ENCODE data around the gene DEAF1.

The DEAF1 gene

DNA sequence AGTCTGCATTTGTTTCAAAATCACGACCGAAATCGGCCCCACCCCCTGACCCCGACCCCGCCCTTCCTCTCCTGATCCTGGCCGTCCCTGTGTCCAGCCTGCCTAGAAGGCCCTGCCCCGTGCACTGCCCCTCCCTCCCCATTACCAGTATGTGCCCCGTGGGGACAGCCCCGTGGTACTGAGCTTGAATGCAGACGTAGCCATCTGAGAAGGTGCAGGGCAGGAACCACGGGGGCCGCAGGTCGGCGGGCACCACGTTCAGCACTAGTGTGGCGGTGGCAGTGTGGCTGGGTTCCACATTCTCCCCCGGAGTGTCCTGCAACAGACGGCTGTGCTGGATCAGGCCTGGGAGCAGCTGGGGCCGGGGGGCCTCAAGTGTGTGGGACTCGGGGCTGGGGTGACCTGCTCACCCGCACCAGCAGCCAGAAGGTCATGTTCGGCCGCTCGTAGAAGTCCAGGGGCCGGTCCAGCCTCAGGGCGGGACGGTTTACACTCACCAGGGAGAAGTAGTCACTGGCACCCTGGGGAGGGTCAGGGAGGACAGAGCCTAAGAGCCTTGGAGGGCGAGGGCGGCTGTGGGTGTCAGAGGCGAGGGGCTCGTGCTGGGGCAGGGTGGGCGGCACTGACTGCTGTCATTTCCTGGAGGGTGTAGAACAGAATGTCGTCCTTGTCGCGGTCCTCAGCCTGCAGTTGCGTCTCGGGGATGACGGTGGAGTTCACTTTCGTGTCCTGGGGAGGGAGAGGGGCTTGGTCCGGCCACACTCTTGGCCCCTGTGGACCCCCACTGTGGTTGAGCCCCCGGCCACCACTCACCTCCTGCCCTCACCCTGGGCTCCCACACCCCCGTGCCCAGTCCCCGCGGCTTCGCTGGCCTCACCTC, 73.8 kb downstream of the DEAF1 start:
- Mint-ChIP-seq H3K4me1 (peaks cover 12% of the 10 kb centered on the region), H3K9me3 (no peaks in the 10 kb centered on the region), H3K36me3 (peaks cover 15% of the 10 kb centered on the region), H3K27ac (no peak overlapping the region), H3K4me3 (no peak overlapping the region)
- ATAC-seq, result no peak
- no peak for DNase-seq (ENCODE audit: low spot score in 2 of 2)

DNA sequence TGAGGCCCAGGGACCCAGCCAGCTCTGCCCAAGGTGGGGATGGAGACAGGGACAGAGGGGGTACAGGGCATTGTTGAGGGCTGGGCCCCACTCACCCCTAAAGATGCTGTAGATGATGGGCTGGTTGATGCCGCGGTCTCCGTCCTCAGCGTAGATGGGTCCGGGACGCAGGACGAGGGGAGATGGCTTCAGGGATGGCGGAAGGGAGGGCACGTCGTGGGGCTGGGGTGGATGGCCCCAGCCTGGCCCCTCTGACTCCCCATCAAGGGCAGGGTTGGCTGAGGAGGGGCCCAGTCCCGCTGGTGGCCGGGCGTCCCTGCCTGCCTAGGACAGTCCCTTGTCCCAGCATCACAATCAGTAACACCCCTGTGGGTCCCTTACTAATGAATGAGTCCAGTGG, 74.8 kb downstream of the DEAF1 start:
- DNase-seq (ENCODE audit: low spot score in 2 of 2) (no peak), ATAC-seq (no peak)
- Mint-ChIP-seq H3K9me3 (no peaks in the 10 kb centered on the region), H3K4me1 (peaks cover 17% of the 10 kb centered on the region), H3K36me3 (peaks cover 25% of the 10 kb centered on the region), H3K27ac (no peak overlapping the region), H3K4me3 (no peak overlapping the region)

DNA sequence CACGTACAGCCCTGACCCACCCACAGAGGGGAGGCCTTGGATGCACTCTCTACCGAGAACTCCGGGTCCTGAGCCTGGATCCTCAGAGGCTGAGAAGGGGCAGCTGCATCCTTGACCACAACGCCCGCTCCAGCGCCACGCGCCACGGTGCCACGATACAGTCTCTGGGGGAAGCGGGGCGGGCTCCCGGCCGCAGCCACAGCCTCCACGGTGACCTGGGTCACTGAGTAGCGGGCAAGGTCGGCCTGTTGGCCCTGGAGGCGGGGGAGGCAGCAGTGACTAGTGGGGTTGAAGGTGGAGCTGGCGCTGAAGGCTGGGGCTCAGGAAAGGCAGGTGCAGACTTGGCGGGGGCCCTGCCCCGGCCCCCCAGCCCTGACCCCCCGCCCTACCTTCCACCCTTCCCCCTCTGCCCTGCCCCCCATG, 75.4 kb downstream of the DEAF1 start:
- ATAC-seq (no peak), DNase-seq (ENCODE audit: low spot score in 2 of 2) (no peak)
- Mint-ChIP-seq H3K4me1 (peaks cover 19% of the 10 kb centered on the region), H3K9me3 (no peaks in the 10 kb centered on the region), H3K4me3 (no peak overlapping the region), H3K27ac (no peak overlapping the region), H3K36me3 (peaks cover 28% of the 10 kb centered on the region)

DNA sequence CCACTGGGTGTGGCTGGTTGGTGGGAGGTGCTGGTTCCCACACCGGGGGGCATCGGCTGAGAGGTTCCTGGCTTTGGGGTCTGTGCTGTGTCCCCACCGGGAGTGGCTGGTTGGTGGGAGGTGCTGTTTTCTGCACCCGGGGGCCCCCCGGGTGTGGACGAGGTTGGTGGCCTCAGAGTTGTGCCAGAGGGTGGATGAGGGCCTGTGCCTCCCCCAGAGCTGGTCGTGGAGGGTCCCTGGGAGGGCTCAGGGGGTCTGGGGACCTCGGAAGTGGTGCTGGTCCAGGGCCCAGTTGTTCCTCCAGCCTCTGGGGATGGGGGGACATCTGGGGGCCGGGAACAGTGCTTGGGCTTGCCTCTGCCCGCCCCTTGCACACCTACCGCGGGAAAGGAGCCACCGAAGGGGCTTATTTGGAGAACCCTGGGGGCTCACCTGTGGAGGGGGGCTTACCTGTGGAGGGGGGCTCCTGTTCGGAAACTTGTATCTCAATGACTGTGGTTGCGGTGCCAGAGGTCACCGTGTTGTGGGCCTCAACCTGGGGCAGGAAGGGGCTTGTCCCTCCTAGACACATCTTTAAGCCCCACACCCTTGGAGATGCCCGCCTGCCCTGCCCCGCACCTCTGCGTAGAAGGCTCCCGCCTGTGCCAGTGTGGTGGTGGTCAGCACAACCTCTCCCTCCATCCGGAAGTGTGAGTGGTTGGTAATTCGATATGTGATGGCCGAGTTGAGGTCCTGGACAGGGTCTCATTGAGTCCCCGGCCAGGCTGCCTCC, 76.0 kb downstream of the DEAF1 start:
- DNase-seq (ENCODE audit: low spot score in 2 of 2), result no peak
- peak overlapping the region; percentile 86 for H3K27ac Mint-ChIP-seq
- peaks cover 34% of the 10 kb centered on the region for H3K36me3 Mint-ChIP-seq

DNA sequence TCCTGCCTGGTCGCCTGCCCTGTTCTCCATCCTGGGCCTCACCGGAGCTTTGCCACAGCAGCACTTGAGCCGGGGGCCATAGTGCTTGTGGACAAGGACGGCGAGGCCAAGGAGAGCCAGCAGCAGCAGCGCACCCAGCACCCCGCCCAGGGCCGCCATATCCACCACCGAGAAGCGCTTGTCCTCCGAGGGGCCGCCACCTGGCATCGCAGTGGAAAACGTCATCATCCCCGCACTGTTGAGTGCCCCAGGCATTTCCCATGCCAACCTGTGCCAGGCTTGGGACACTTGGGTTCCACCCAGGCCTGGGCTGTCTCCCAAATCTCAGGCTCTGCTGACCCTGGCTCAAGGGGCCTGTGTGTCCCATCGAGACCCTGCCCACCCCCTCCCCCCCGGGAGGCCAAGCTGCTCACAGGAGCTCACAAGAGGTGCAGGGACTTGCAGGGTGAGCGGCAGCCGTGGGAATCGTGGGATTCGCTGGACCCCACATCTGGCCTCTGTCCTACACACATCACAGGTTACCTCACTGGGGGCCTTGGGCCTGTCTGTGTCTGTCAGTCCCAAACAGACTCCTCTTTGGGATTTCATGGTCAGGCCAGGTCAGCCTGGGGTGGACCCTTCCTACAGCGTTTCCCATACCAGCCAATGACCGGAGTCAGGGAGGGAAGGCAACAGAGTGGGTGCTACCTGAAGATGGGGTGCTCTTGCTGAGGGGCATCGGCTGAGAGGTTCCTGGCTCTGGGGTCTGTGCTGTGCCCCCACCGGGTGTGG, 76.9 kb downstream of the DEAF1 start:
- Mint-ChIP-seq H3K36me3 (peaks cover 41% of the 10 kb centered on the region), H3K9me3 (no peaks in the 10 kb centered on the region), H3K27ac (peak overlapping the region; percentile 86), H3K4me3 (no peak overlapping the region), H3K4me1 (peaks cover 28% of the 10 kb centered on the region)
- ATAC-seq (no peak), DNase-seq (ENCODE audit: low spot score in 2 of 2) (no peak)

More for the DNA sequence above, 76.0 kb downstream of the DEAF1 start:
- no peak for ATAC-seq
- H3K9me3 Mint-ChIP-seq, result no peaks in the 10 kb centered on the region
- H3K4me1 Mint-ChIP-seq, result peaks cover 25% of the 10 kb centered on the region
- H3K4me3 Mint-ChIP-seq, result no peak overlapping the region

DNA sequence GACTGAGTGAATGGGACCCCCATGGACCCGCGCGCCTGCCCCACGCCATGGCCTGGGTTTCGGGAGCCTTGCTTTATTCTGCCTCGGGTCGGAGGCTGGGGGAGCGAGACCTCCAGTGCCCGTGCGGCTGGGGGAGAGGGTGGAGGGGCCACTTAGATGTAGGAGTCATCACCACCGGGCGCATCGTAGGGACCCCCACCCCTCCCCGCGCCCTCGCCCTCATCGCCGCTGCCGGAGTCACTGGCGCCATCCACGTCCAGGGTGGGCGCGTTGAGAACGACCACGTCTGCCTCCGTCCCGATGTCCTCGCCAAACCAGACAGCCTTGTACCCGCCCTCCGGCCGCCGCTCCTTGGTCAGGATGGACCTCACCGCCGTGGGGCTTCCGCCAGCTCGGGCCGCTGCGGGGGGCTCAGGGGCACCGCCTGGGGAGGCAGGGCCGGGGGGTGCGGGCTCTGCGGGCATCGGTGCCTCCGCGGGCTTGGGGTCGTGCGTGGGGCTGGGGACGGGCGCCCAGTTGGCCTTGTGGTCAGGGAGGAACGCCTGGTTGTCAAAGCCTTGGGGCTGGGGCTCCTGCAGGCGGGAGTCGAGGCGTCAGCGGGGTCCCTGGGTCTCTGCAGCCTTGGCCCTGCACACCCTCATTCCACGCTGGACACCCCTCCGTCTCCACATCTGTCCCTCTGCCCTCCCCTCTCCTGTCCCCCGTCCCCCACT, 77.7 kb downstream of the DEAF1 start:
- Mint-ChIP-seq H3K36me3 (peaks cover 48% of the 10 kb centered on the region), H3K9me3 (no peaks in the 10 kb centered on the region), H3K4me1 (peaks cover 36% of the 10 kb centered on the region), H3K27ac (no peak overlapping the region), H3K4me3 (no peak overlapping the region)
- DNase-seq (ENCODE audit: low spot score in 2 of 2), result no peak
- ATAC-seq, result no peak

DNA sequence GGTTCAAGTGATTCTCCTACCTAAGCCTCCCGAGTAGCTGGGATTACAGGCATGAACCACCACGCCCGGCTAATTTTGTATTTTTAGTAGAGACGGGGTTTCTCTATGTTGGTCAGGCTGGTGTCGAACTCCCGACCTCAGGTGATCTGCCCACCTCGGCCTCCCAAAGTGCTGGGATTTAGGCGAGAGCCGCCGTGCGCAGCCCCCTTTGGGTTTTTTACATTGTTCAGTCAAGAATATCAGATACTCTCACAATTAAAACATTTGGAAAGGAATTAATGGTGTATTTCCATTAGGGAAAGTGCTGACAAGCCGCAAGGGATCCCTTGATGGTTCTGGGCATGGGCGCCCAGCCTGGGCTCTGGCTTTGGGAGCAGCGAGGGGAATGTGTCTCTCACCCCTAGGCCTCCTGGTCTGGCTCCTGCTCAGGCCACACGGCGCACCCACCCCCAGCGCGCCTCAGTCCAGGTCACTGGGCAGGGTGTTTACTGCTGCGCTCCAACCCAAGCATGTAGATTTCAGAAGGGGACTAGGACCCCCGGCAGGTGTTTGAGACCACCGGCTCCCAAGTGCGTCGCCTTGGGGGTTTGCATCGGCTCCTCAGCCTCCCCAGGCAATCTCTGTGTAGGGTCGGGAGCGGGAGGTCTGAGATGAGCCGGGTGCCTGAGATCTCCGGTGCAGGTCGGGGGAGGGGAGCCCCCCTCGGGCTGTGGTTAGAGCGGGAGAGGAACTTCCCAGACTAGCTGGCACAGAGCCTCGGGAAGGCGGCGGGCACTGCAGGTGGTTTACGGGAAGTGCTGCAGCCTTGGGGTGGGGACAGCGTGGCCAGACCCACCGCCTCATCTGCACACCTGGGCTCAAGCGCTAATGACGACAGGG, 78.5 kb downstream of the DEAF1 start:
- peaks cover 51% of the 10 kb centered on the region for H3K36me3 Mint-ChIP-seq

DNA sequence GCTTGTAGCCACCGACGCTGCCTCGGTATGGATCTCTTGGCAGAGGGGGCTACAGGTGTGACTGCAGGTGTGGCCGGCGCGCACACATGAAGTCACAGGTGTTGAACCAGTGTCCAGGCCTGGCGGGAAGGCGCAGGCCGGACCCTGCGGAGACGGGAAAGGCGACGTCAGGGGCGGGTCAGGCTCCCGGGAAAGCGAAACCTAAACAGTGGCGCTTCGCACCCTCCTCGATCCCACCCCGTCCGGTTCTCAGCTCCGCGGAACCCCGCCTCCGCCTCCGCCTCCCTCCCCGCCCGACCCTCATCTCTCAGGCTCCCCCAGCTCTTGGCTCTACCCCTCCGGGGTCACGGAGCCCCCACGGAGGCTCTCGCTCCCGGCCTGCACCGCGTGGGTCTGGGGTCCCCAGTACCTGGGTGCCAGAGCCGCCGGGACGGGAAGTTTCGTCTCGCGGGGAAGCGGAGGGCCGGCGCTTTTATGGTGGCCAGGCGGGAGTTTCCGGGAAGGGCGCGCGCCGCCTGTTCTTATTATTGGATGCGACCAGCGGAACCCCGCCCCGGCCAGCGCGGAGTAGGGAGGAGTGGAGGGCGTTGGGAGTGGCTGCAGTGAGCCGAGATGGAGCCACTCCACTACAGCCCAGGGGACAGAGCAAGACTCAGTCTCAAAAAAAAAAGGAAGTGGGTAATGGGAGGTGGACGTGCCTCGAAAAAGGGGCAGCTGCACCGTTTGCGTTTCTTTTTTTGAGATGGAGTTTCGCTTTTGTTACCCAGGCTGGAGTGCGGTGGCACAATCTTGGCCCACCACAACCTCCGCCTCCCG, 79.3 kb downstream of the DEAF1 start, which contains the start of gene IRF7:
Gene IRF7, minus strand, starts transcription at position 447 of the 816 bp plus-strand sequence. CDS start 586 bp downstream, outside the sequence.
- Mint-ChIP-seq H3K4me3 (peak within 1 kb of the TSS; percentile 74), H3K9me3 (no peaks in the 10 kb centered on the region), H3K36me3 (peaks cover 59% of the 10 kb centered on the region), H3K27ac (peak within 1 kb of the TSS; percentile 87), H3K4me1 (peaks cover 41% of the 10 kb centered on the region)
- ATAC-seq (peak; percentile 85), DNase-seq (ENCODE audit: low spot score in 2 of 2) (peak; percentile 81 to 96)

More for the DNA sequence above, 78.5 kb downstream of the DEAF1 start:
- ATAC-seq (no peak), DNase-seq (ENCODE audit: low spot score in 2 of 2) (no peak)
- Mint-ChIP-seq H3K4me3 (peak overlapping the region; percentile 74), H3K4me1 (peaks cover 41% of the 10 kb centered on the region), H3K9me3 (no peaks in the 10 kb centered on the region), H3K27ac (peak overlapping the region; percentile 87)

DNA sequence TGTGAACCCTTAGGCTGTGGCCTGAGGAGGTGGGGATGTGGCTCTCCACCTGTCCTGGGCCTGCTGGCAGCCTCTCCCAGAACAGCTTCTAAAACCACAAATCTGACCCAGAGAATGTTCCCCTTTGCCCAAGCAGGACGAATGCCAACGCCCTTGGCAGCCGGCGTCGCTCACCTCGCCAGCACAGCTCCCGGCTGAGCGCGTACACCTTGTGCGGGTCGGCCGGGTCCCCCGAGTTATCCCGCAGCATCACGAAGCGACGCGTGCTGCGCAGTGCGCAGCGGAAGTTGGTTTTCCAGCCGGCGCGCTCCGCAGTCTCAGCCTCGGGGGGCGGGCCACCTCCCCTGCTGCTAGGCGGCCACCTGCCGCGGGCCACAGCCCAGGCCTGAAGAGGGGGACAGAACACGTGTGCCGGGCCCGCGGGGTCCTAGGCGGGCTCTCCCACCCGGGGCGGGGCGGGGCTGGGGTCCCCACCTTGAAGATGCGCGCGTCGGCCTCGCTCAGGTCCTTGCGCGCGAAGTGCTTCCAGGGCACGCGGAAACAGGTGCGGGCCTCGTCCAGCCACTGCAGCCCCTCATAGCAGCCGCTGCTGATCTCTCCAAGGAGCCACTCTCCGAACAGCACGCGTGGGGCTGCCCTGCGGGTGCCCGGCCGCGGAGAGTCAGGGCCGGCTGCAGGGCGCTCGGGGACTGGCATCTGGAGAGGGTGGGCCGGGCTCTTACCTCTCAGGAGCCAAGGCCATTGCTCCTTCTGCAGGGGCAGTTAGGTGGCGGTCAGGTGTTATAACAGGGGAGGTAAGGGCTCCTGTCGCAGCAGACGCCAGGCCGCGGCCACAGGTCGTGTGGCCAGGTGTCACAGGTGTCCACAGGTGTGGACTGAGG, 80.2 kb downstream of the DEAF1 start:
- peak overlapping the region; percentile 87 for H3K27ac Mint-ChIP-seq
- H3K9me3 Mint-ChIP-seq, result no peaks in the 10 kb centered on the region
- ATAC-seq (no peak), DNase-seq (ENCODE audit: low spot score in 2 of 2) (no peak)
- peaks cover 68% of the 10 kb centered on the region for H3K36me3 Mint-ChIP-seq
- H3K4me1 Mint-ChIP-seq, result peaks cover 41% of the 10 kb centered on the region
- peak overlapping the region; percentile 74 for H3K4me3 Mint-ChIP-seq

DNA sequence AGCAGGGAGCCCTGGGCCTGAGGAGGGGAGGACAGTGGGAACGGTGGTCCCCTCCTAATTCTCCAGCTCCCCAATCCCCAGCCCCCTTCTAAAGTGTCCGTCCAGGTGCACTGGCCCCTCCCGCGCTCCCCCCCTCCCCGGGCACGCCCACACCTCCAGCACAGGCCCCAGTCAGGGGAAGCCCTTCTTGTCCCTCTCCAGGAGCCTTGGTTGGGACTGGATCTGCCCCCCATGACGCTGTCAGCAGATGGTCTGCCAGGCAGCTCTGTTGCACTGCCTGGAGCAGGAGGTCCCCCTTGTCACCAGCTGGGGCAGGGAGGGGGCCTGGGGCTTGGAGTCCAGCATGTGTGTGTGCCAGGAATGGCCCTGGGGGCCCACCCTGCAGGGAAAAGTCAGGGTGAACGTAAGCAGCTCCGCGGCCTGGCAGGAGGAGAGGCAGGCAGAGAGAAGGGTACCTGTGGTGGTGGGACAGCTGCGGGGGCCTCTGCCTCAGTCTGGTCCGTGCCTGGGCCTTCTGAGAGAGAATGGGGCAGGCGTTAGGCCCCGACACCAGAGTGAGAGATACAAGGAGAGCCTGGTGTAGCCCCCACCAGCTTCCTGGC, 80.9 kb downstream of the DEAF1 start:
- Mint-ChIP-seq H3K9me3 (no peaks in the 10 kb centered on the region), H3K36me3 (peaks cover 72% of the 10 kb centered on the region), H3K27ac (peak overlapping the region; percentile 87), H3K4me1 (peaks cover 41% of the 10 kb centered on the region), H3K4me3 (peak overlapping the region; percentile 74)
- DNase-seq (ENCODE audit: low spot score in 2 of 2), result no peak
- ATAC-seq, result no peak

DNA sequence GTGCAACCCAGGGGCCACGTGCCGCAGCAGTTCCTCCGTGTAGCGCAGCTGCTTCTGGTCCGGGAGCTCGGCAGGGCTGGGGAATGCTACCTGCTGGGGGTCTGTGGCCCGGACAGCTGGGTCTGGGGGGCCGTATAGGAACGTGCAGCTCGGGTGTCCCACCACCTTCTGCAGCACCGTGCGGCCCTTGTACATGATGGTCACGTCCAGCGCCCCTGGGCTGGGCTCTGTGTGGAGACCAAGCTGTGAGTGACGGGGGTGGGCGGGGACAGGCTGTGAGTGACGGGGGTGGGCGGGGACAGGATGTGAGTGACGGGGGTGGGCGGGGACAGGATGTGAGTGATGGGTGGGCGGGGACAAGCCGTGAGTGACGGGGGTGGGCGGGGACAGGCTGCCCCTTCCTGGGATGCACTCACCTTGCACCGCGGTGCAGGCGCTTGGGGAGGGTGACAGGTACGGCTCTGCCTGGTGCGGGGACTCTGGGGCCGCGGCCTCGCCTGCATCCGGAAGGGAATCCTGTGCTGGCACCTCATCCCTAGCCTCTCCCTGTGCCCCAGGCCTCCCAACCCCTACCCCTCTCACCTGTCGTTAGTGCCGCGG, 81.6 kb downstream of the DEAF1 start:
- peak overlapping the region; percentile 87 for H3K27ac Mint-ChIP-seq
- H3K36me3 Mint-ChIP-seq, result peaks cover 73% of the 10 kb centered on the region
- ATAC-seq, result peak; percentile 40
- H3K4me3 Mint-ChIP-seq, result peak overlapping the region; percentile 74
- H3K9me3 Mint-ChIP-seq, result no peaks in the 10 kb centered on the region
- peak; percentile 62 to 77 for DNase-seq (ENCODE audit: low spot score in 2 of 2)
- peaks cover 41% of the 10 kb centered on the region for H3K4me1 Mint-ChIP-seq

DNA sequence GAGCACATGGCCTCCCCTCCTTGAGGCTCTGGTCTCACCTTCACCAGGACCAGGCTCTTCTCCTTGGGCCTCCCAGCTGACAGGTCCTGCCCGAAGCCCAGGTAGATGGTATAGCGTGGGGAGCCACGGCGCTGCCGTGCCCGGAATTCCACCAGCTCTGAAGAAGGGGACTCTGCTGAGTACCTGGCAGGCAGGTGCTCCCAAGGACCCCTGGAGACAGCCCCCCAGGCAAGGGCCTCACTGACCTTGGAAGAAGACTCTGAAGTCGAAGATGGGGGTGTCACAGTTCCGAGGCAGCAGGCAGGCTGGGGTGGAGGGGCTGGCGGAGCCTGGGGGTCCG, 82.1 kb downstream of the DEAF1 start:
- no peaks in the 10 kb centered on the region for H3K9me3 Mint-ChIP-seq
- H3K4me1 Mint-ChIP-seq, result peaks cover 41% of the 10 kb centered on the region
- DNase-seq (ENCODE audit: low spot score in 2 of 2), result no peak

More for the DNA sequence above, 82.1 kb downstream of the DEAF1 start:
- H3K27ac Mint-ChIP-seq, result peak overlapping the region; percentile 87
- H3K36me3 Mint-ChIP-seq, result peaks cover 77% of the 10 kb centered on the region
- peak overlapping the region; percentile 74 for H3K4me3 Mint-ChIP-seq
- ATAC-seq, result no peak

Measured in stimulated activated effector memory CD8-positive, alpha-beta T cell treated with anti-CD3 and anti-CD28 coated beads, Interleukin-12 subunit alpha, Interleukin-12 subunit beta, amount 100 ng/mL, for 72 hours (primary cell).